Activated naive CD4-positive, alpha-beta T cell treated with anti-CD3 and anti-CD28 coated beads for 36 hours (primary cell): Measurements from ENCODE around the gene PIK3R6. TPM values are rescaled to one million over a fixed set of nuclear protein-coding genes. Genes with fewer than 3 reads are reported as not detected.

Experiments used
- CTCF ChIA-PET: fragments of 350-600 bp; sonication (Branson Sonifier 250); formaldehyde crosslinking; loops from one replicate; lab custom pipeline; 2021; ENCODE audit warnings: antibody characterized with exemption; lab: Charles Lee
- DNase-seq: peaks from one replicate; pipeline ENCODE4 v3.0.0-alpha.2; 2020
- H3K27ac Mint-ChIP-seq: one replicate; pipeline ENCODE4 v1.8.0; 2021; ENCODE audit warnings: mild to moderate bottlenecking, mixed read lengths
- H3K27me3 Mint-ChIP-seq: one replicate; pipeline ENCODE4 v1.8.0; 2021; ENCODE audit warnings: low read depth, mixed read lengths
- H3K36me3 Mint-ChIP-seq: one replicate; pipeline ENCODE4 v1.8.0; 2021; ENCODE audit warnings: low read depth, mixed read lengths
- H3K4me1 Mint-ChIP-seq: one replicate; pipeline ENCODE4 v1.8.0; 2021; ENCODE audit warnings: low read depth, mixed read lengths
- H3K4me3 Mint-ChIP-seq: one replicate; pipeline ENCODE4 v1.8.0; 2021; ENCODE audit warnings: mild to moderate bottlenecking, moderate library complexity, mixed read lengths
- H3K9me3 Mint-ChIP-seq: one replicate; pipeline ENCODE4 v1.8.0; 2021; ENCODE audit warnings: mixed read lengths
- intact Hi-C: fragments of 100-400 bp; cut with micrococcal nuclease; formaldehyde crosslinking; loops from one replicate; pipeline ENCODE4 v1.15.1; 2023
- total RNA-seq, 2 experiments: library from RNA; stranded (reverse); gene quantifications; one replicate each; pipeline ENCODE4 v1.2.3, GENCODE V29; 2021

The PIK3R6 gene
- total RNA-seq, 2 experiments from 2014 or later: 0.12 to 0.22 TPM

DNA sequence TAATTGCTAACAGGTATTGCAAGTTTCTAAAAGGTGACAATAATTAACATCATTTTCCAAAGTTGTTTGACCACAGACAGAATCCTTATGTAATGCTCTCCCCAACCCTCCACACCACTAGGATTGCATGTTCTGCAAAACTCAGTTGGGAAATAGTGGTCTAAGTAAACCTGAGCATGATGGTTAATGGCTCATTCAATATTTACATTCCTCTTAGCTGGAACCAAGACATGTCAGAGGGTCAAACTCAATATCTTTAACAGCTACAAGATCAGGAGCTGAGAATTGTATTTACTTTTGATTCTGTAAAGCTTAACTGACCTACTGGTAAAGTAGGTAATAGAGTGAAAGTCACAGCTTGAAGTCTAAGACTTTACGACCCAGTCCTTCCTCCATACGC, 78.5 kb downstream of the PIK3R6 start:
- CTCF ChIA-PET: no interaction called here
- H3K4me1 Mint-ChIP-seq: peaks cover 2% of the 10 kb centered on the region

GRCh38 chr17:8785547-8786413, 81.7 kb downstream of the PIK3R6 start:
- no peaks in the 10 kb centered on the region for H3K9me3 Mint-ChIP-seq
- H3K27me3 Mint-ChIP-seq: no peaks in the 10 kb centered on the region
- no peak overlapping the region for H3K4me3 Mint-ChIP-seq
- intact Hi-C loops: loop anchor here (2.0 to 5.0 kb wide), 3 partner anchors 33 to 375 kb away; no protein-coding TSS in a partner anchor
- H3K4me1 Mint-ChIP-seq: peaks cover 2% of the 10 kb centered on the region
- no peak overlapping the region for H3K27ac Mint-ChIP-seq
- no peaks in the 10 kb centered on the region for H3K36me3 Mint-ChIP-seq
- CTCF ChIA-PET: interaction anchor here (0.5 to 2.8 kb wide), 33 partner anchors 10 to 376 kb away, joined by 3 to 16 read pairs (median 4); partner anchors contain the start of gene MFSD6L
- peak; percentile 83 for DNase-seq

More for the DNA sequence above, 78.5 kb downstream of the PIK3R6 start:
- intact Hi-C loops: loop anchor here (5.0 kb wide), 2 partner anchors 37 to 208 kb away; no protein-coding TSS in a partner anchor
- H3K4me3 Mint-ChIP-seq: no peak overlapping the region
- H3K27me3 Mint-ChIP-seq: no peaks in the 10 kb centered on the region
- H3K36me3 Mint-ChIP-seq: no peaks in the 10 kb centered on the region
- no peak for DNase-seq
- no peak overlapping the region for H3K27ac Mint-ChIP-seq
- H3K9me3 Mint-ChIP-seq: peaks cover 2% of the 10 kb centered on the region

DNA sequence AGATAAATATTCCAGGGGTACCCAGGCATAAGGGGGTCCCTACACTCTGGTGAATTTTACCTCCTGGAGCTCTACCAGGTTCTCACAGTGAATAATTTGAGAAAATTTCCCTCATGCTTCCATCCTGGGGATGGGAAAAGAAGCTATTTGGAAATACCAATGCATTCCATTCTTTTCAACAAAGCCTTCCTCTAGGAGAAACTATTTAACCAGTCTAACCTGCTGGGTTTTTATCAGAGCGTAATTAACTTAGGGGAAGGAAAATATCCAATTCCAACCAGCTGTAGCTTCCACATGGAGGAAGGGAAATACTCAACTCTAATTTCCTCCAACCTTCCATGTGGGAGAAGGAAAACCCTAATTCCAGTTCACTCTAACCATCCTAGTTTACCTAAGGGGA, 85.3 kb downstream of the PIK3R6 start:
- H3K27ac Mint-ChIP-seq: no peak overlapping the region
- H3K27me3 Mint-ChIP-seq: no peaks in the 10 kb centered on the region
- CTCF ChIA-PET: interaction anchor here (1.2 kb wide), 1 partner anchor 15 kb away, joined by 3 read pairs; no protein-coding TSS in a partner anchor
- H3K4me3 Mint-ChIP-seq: no peak overlapping the region
- no peak for DNase-seq
- peaks cover 2% of the 10 kb centered on the region for H3K4me1 Mint-ChIP-seq
- intact Hi-C loops: no loop called here
- H3K9me3 Mint-ChIP-seq: no peaks in the 10 kb centered on the region
- no peaks in the 10 kb centered on the region for H3K36me3 Mint-ChIP-seq

- CTCF ChIA-PET: interaction anchor here (1.2 kb wide), 1 partner anchor 15 kb away, joined by 3 read pairs; no protein-coding TSS in a partner anchor
- no peak for DNase-seq
- no peak overlapping the region for H3K4me3 Mint-ChIP-seq
- no peak overlapping the region for H3K27ac Mint-ChIP-seq
- H3K27me3 Mint-ChIP-seq: no peaks in the 10 kb centered on the region
- no peaks in the 10 kb centered on the region for H3K9me3 Mint-ChIP-seq
- intact Hi-C loops: no loop called here
- peaks cover 2% of the 10 kb centered on the region for H3K4me1 Mint-ChIP-seq
- H3K36me3 Mint-ChIP-seq: no peaks in the 10 kb centered on the region
Measured at GRCh38 chr17:8781776-8782175, 85.7 kb downstream of the PIK3R6 start.

- DNase-seq: no peak
- Mint-ChIP-seq H3K4me3 (no peak overlapping the region), H3K27me3 (peaks cover 7% of the 10 kb centered on the region), H3K9me3 (peaks cover 7% of the 10 kb centered on the region), H3K4me1 (no peaks in the 10 kb centered on the region), H3K36me3 (no peaks in the 10 kb centered on the region), H3K27ac (no peak overlapping the region)
- intact Hi-C loops: no loop called here
- CTCF ChIA-PET: interaction anchor here (0.6 to 1.9 kb wide), 2 partner anchors 9 to 786 kb away, joined by 3 to 16 read pairs; no protein-coding TSS in a partner anchor
Measured at GRCh38 chr17:8776881-8777280, 90.6 kb downstream of the PIK3R6 start.

DNA sequence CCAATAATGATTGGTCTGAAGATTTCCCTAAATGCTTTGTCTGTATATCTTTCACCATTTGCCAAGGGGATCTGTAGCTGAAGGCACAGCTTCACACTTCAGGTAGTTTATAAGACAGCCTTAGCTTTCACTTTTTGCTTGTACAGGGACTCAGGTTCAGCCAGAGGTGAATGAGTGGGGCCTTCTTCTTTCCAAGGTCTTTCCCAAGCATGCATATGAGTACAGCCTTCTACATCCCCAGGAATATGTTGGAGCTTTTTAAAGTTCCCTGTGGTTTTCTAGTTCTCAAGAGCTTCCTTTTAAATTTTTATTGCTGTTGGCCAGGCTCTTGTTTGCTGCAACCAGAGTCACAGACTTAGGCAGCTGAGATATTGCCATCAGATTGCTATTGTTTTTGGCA, 91.2 kb downstream of the PIK3R6 start:
- CTCF ChIA-PET: interaction anchor here (0.6 to 1.9 kb wide), 2 partner anchors 9 to 1552 kb away, joined by 3 to 16 read pairs; no protein-coding TSS in a partner anchor
- H3K27me3 Mint-ChIP-seq: peaks cover 7% of the 10 kb centered on the region

GRCh38 chr17:8766731-8767130, 100.7 kb downstream of the PIK3R6 start:
- no peaks in the 10 kb centered on the region for H3K4me1 Mint-ChIP-seq
- H3K36me3 Mint-ChIP-seq: no peaks in the 10 kb centered on the region
- intact Hi-C loops: no loop called here
- CTCF ChIA-PET: interaction anchor here (0.7 kb wide), 1 partner anchor 15 kb away, joined by 3 read pairs; no protein-coding TSS in a partner anchor
- H3K27me3 Mint-ChIP-seq: no peaks in the 10 kb centered on the region
- no peak for DNase-seq
- H3K9me3 Mint-ChIP-seq: no peaks in the 10 kb centered on the region
- H3K4me3 Mint-ChIP-seq: no peak overlapping the region
- H3K27ac Mint-ChIP-seq: no peak overlapping the region

More for the DNA sequence above, 91.2 kb downstream of the PIK3R6 start:
- DNase-seq: no peak
- intact Hi-C loops: no loop called here
- Mint-ChIP-seq H3K27ac (no peak overlapping the region), H3K36me3 (no peaks in the 10 kb centered on the region), H3K9me3 (peaks cover 7% of the 10 kb centered on the region), H3K4me3 (no peak overlapping the region), H3K4me1 (no peaks in the 10 kb centered on the region)

- CTCF ChIA-PET: interaction anchor here (0.6 to 1.5 kb wide), 3 partner anchors 15 to 251 kb away, joined by 3 to 7 read pairs (median 3); no protein-coding TSS in a partner anchor
- no peaks in the 10 kb centered on the region for H3K4me1 Mint-ChIP-seq
- intact Hi-C loops: no loop called here
- no peaks in the 10 kb centered on the region for H3K27me3 Mint-ChIP-seq
- no peak overlapping the region for H3K27ac Mint-ChIP-seq
- H3K4me3 Mint-ChIP-seq: no peak overlapping the region
- no peak for DNase-seq
- no peaks in the 10 kb centered on the region for H3K9me3 Mint-ChIP-seq
- no peaks in the 10 kb centered on the region for H3K36me3 Mint-ChIP-seq
Measured at GRCh38 chr17:8762012-8762411, 105.5 kb downstream of the PIK3R6 start.

DNA sequence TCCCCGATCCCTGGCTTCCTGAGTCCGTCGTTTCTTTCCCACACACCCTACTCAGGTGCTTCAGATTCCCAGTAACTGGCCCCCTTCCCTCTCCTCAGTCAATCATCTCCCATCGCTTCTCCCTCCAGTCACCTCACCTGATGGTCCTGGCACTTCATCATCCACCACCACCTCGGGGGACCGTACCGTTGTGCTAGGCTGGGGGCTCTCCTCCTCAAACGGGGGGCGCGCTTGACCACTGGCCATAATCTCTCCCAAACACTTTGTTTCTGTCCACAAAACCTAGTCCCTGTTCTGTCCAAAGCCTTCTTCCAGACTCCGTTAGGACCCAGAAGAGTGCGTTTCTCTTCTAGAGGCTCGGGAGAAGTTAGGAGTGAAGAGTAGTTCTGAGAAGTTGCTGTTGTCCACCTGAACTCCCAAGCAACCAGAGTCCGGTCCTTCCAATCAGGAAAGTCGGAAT, 109.3 kb downstream of the PIK3R6 start, which contains the start of gene SPDYE4:
SPDYE4 (minus strand) TSS at position 410 of the 460 bp plus-strand sequence; CDS start at position 246, 164 bp downstream.
- Mint-ChIP-seq H3K27me3 (peaks cover 4% of the 10 kb centered on the region), H3K27ac (no peak within 1 kb of the TSS), H3K4me3 (no peak within 1 kb of the TSS), H3K36me3 (no peaks in the 10 kb centered on the region), H3K4me1 (no peaks in the 10 kb centered on the region), H3K9me3 (no peaks in the 10 kb centered on the region)
- DNase-seq: no peak
- intact Hi-C loops: no loop called here
- CTCF ChIA-PET: no interaction called here

DNA sequence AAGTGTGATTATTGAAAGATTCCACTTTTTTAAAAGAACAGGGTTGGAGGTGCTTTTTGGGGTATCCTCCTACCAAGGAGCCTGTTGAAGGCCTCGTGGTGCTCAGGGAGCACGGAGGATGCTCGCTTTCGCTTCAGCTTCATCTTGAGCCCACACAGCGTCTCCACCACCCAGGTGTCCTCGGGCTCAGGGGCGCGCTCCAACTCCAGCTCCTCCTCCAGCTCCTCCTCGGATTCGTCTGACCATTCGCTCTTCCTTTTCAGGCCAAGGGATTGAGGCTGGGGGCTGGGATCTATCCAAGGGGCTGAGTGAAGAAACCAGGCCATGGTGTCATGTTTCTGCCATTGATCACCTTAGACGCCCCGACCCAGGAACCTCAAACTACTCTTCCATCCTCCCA, 110.3 kb downstream of the PIK3R6 start:
- CTCF ChIA-PET: interaction anchor here (1.0 kb wide), 1 partner anchor 28 kb away, joined by 6 read pairs; no protein-coding TSS in a partner anchor
- intact Hi-C loops: no loop called here
- Mint-ChIP-seq H3K4me1 (no peaks in the 10 kb centered on the region), H3K4me3 (no peak overlapping the region), H3K9me3 (no peaks in the 10 kb centered on the region), H3K36me3 (no peaks in the 10 kb centered on the region), H3K27me3 (peaks cover 4% of the 10 kb centered on the region), H3K27ac (no peak overlapping the region)
- no peak for DNase-seq

GRCh38 chr17:8755590-8756255, 111.8 kb downstream of the PIK3R6 start:
- no peaks in the 10 kb centered on the region for H3K4me1 Mint-ChIP-seq
- H3K9me3 Mint-ChIP-seq: no peaks in the 10 kb centered on the region
- CTCF ChIA-PET: interaction anchor here (0.6 to 1.2 kb wide), 3 partner anchors 9 to 241 kb away, joined by 3 to 5 read pairs (median 3); no protein-coding TSS in a partner anchor
- peaks cover 4% of the 10 kb centered on the region for H3K27me3 Mint-ChIP-seq
- H3K4me3 Mint-ChIP-seq: no peak overlapping the region
- DNase-seq: no peak
- intact Hi-C loops: loop anchor here (2.0 kb wide), 1 partner anchor 139 kb away; no protein-coding TSS in a partner anchor
- H3K27ac Mint-ChIP-seq: no peak overlapping the region
- H3K36me3 Mint-ChIP-seq: no peaks in the 10 kb centered on the region
